ENCODE results near the gene EPHA3.

EPHA3 gene

GRCh38 chr3:89405593-89405992 lies 298.2 kb downstream of the EPHA3 start:
- no peak for DNase-seq (ENCODE audit: low spot score)
- in situ Hi-C loops (cut with MboI; ENCODE audit: low pct_unique_long_range_greater_than_20kb, low sequenced_read_pairs, unreplicated experiment), result no loop called here
- no peak for TF ChIP-seq CTCF (IDR thresholded peaks at IDR 0.05; ENCODE audit: extremely low read depth, insufficient read depth, missing control alignments)

GRCh38 chr3:89411201-89411600 lies 303.8 kb downstream of the EPHA3 start:
- in situ Hi-C loops (cut with MboI; ENCODE audit: low pct_unique_long_range_greater_than_20kb, low sequenced_read_pairs, unreplicated experiment), result no loop called here

GRCh38 chr3:89414270-89414669 lies 306.8 kb downstream of the EPHA3 start:
- in situ Hi-C loops (cut with MboI; ENCODE audit: low pct_unique_long_range_greater_than_20kb, low sequenced_read_pairs, unreplicated experiment), result no loop called here
- no peak for TF ChIP-seq CTCF (IDR thresholded peaks at IDR 0.05; ENCODE audit: extremely low read depth, insufficient read depth, missing control alignments)
- DNase-seq (ENCODE audit: low spot score), result no peak

More at GRCh38 chr3:89411201-89411600, 303.8 kb downstream of the EPHA3 start:
- no peak for DNase-seq (ENCODE audit: low spot score)
- no peak for TF ChIP-seq CTCF (IDR thresholded peaks at IDR 0.05; ENCODE audit: extremely low read depth, insufficient read depth, missing control alignments)

GRCh38 chr3:89419647-89420241 lies 312.3 kb downstream of the EPHA3 start:
- no peak for TF ChIP-seq CTCF (IDR thresholded peaks at IDR 0.05; ENCODE audit: extremely low read depth, insufficient read depth, missing control alignments)
- in situ Hi-C loops (cut with MboI; ENCODE audit: low pct_unique_long_range_greater_than_20kb, low sequenced_read_pairs, unreplicated experiment), result no loop called here
- DNase-seq (ENCODE audit: low spot score), result no peak

GRCh38 chr3:89426060-89426459 lies 318.6 kb downstream of the EPHA3 start:
- DNase-seq (ENCODE audit: low spot score), result no peak
- in situ Hi-C loops (cut with MboI; ENCODE audit: low pct_unique_long_range_greater_than_20kb, low sequenced_read_pairs, unreplicated experiment), result no loop called here
- no peak for TF ChIP-seq CTCF (IDR thresholded peaks at IDR 0.05; ENCODE audit: extremely low read depth, insufficient read depth, missing control alignments)

- in situ Hi-C loops (cut with MboI; ENCODE audit: low pct_unique_long_range_greater_than_20kb, low sequenced_read_pairs, unreplicated experiment), result no loop called here
- no peak for DNase-seq (ENCODE audit: low spot score)
- no peak for TF ChIP-seq CTCF (IDR thresholded peaks at IDR 0.05; ENCODE audit: extremely low read depth, insufficient read depth, missing control alignments)
Observed at GRCh38 chr3:89434621-89435380, 327.4 kb downstream of the EPHA3 start.

Measured in GM13977 (cell line).